K562 (cell line): Measurements from ENCODE around the gene HYAL4. TPM values are rescaled to one million over a fixed set of nuclear protein-coding genes. Genes with fewer than 3 reads are reported as not detected.

Experiments used
- ATAC-seq: fragments of 200-7000 bp; cut with Tn5 transposase; 3 replicates; pipeline ENCODE4 v1.9.1; 2020; ENCODE audit warnings: moderate library complexity
- BruUV-seq: library from RNA; stranded (reverse); fragments of 400-500 nt; replicated peaks from 2 replicates; lab custom pipeline; 2021; lab: Mats Ljungman, UMichigan
- CTCF ChIA-PET: fragments of 300-600 bp; formaldehyde crosslinking; extraction: SDS; loops from one replicate; lab custom pipeline; 2021; ENCODE audit warnings: low intra/inter-chr PET ratio; lab: Yijun Ruan, JAX
- POLR2A ChIA-PET: fragments of 300-600, 350-650 bp; sonication (Branson Sonifier 250); formaldehyde crosslinking; extraction: SDS; loops from one replicate; lab custom pipeline; 2021; ENCODE audit warnings: antibody characterized with exemption, inconsistent platforms; lab: Yijun Ruan, JAX
- DNase-seq, 4 experiments: peaks; one replicate each; pipeline versions ENCODE4 v3.0.0 to v3.0.0-alpha.2; 2011 to 2018; ENCODE audit warnings: low spot score in 3 of 4, mixed read lengths in 3 of 4; ENCODE audit errors: extremely low read depth in 1 of 4
- FAIRE-seq: peaks from 2 replicates; lab custom pipeline; 2011; peaks lifted over from hg19 to GRCh38; lab: Jason Lieb, UNC
- H2AFZ ChIP-seq: 2 replicates; pipeline ENCODE4 v1.6.0; 2011; ENCODE audit warnings: low read depth, low read length, control low read depth, inconsistent platforms
- H3K27ac ChIP-seq: fragments of 200-600 bp; 3 replicates; pipeline ENCODE4 v1.8.0; 2011; ENCODE audit warnings: low read depth, mild to moderate bottlenecking, control low read depth, inconsistent platforms, low read length, moderate library complexity, mixed read lengths; ENCODE audit errors: extremely low read depth
- H3K27me3 ChIP-seq, 2 experiments: fragments of 300-600 bp in 1 of 2; 2 replicates in 1 of 2; 3 replicates in 1 of 2; pipeline versions ENCODE4 v1.6.0 to v1.8.0; 2011; ENCODE audit warnings: inconsistent platforms in 2 of 2, low read length in 2 of 2, mild to moderate bottlenecking in 1 of 2, mixed read lengths in 1 of 2, moderate library complexity in 1 of 2; ENCODE audit not compliant: control insufficient read depth in 2 of 2, insufficient read depth in 2 of 2
- H3K36me3 ChIP-seq: fragments of 300-600 bp; 3 replicates; pipeline ENCODE4 v1.8.0; 2011; ENCODE audit warnings: mild to moderate bottlenecking, low read length, inconsistent platforms; ENCODE audit not compliant: control insufficient read depth, insufficient read depth
- H3K4me1 ChIP-seq, 2 experiments: fragments of 200-600 bp in 1 of 2; replicated peaks in 1 of 2; 2 replicates in 1 of 2; 3 replicates in 1 of 2; pipeline versions ENCODE4 v1.5.1 to v1.8.0; 2011; ENCODE audit warnings: inconsistent platforms in 2 of 2, low read length in 2 of 2, mild to moderate bottlenecking in 1 of 2, mixed read lengths in 1 of 2, moderate library complexity in 1 of 2; ENCODE audit not compliant: control insufficient read depth in 2 of 2, insufficient read depth in 2 of 2
- H3K4me2 ChIP-seq: 2 replicates; pipeline ENCODE4 v1.6.1; 2011; ENCODE audit warnings: low read length, control low read depth, inconsistent platforms, mixed read lengths; ENCODE audit not compliant: insufficient read depth
- H3K4me3 ChIP-seq: fragments of 200-600 bp; sonication (generic), shearing (Covaris generic); 2 replicates; pipeline ENCODE4 v1.5.1; 2016; ENCODE audit warnings: control low read depth, inconsistent platforms
- H3K79me2 ChIP-seq: fragments of 200-600 bp; 3 replicates; pipeline ENCODE4 v1.8.0; 2011; ENCODE audit warnings: low read length, inconsistent platforms; ENCODE audit not compliant: control insufficient read depth, insufficient read depth
- H3K9ac ChIP-seq, 2 experiments: 2 replicates each; pipeline versions ENCODE4 v1.6.0 to v1.6.1; 2011; ENCODE audit warnings: low read depth in 2 of 2, low read length in 2 of 2, control low read depth in 1 of 2, inconsistent platforms in 1 of 2, mild to moderate bottlenecking in 1 of 2, mixed read lengths in 1 of 2; ENCODE audit not compliant: insufficient read depth in 1 of 2
- H3K9me1 ChIP-seq: one replicate; pipeline ENCODE4 v1.6.0; 2011; ENCODE audit warnings: inconsistent platforms, mild to moderate bottlenecking, low read length, moderate library complexity; ENCODE audit not compliant: control insufficient read depth, insufficient read depth
- H3K9me3 ChIP-seq: replicated peaks from 2 replicates; pipeline ENCODE4 v1.5.1; 2011; ENCODE audit warnings: low read depth, low read length, inconsistent platforms; ENCODE audit not compliant: control insufficient read depth, insufficient read depth
- H4K20me1 ChIP-seq: replicated peaks from 2 replicates; pipeline ENCODE4 v1.6.1; 2011; ENCODE audit warnings: low read length, inconsistent platforms, mixed read lengths; ENCODE audit not compliant: control insufficient read depth, insufficient read depth
- CBFA2T3 ChIP-seq: fragments of 450-650 bp; IDR thresholded peaks from 2 replicates; pipeline ENCODE4 v1.6.1; 2017
- CEBPB ChIP-seq: fragments of 450-650 bp; IDR thresholded peaks from 2 replicates; pipeline ENCODE4 v1.6.1; 2016; ENCODE audit warnings: missing genetic modification characterization, missing compliant biosample characterization
- HDAC2 ChIP-seq: fragments of 450-650 bp; IDR thresholded peaks from 2 replicates; pipeline ENCODE4 v1.6.1; 2016; ENCODE audit warnings: mild to moderate bottlenecking
- KDM1A ChIP-seq, 2 experiments: fragments of 450-650 bp; IDR thresholded peaks; 2 replicates each; pipeline ENCODE4 v1.6.1; 2016; ENCODE audit warnings: mild to moderate bottlenecking in 2 of 2
- MEIS2 ChIP-seq: fragments of 450-650 bp; IDR thresholded peaks from 2 replicates; pipeline ENCODE4 v1.6.1; 2014; ENCODE audit warnings: mild to moderate bottlenecking; ENCODE audit not compliant: partially characterized antibody
- NCOA6 ChIP-seq: fragments of 450-650 bp; IDR thresholded peaks from 2 replicates; pipeline ENCODE4 v1.6.1; 2017; ENCODE audit warnings: mild to moderate bottlenecking
- POLR2H ChIP-seq: IDR thresholded peaks from 2 replicates; pipeline ENCODE4 v1.6.1; 2016; ENCODE audit warnings: missing genetic modification characterization, low read depth, mild to moderate bottlenecking, control low read depth, missing compliant biosample characterization, moderate library complexity
- RCOR1 ChIP-seq, 2 experiments: IDR thresholded peaks; 2 replicates each; pipeline ENCODE4 v1.6.1; 2012; ENCODE audit warnings: low read depth in 2 of 2, low read length in 2 of 2, borderline replicate concordance in 1 of 2, improper control_type of control experiment in 1 of 2
- TEAD4 ChIP-seq, 2 experiments: sonication (generic) in 1 of 2; formaldehyde crosslinking in 1 of 2; IDR thresholded peaks; 2 replicates each; pipeline versions ENCODE4 v1.6.1 to v1.8.0; 2012 to 2022; ENCODE audit warnings: borderline replicate concordance in 1 of 2, inconsistent platforms in 1 of 2, low read length in 1 of 2, mild to moderate bottlenecking in 1 of 2, missing genetic modification reagents in 1 of 2
- WGBS: fragments of 100-300 bp; shearing (Covaris generic); methylation state at CpG from one replicate; pipeline ENCODE4 v1.1.6; 2016; ENCODE audit warnings: low coverage, mixed read lengths; ENCODE audit not compliant: insufficient coverage; ENCODE audit errors: missing lambda C conversion rate; 5-methylcytosine and 5-hydroxymethylcytosine counted together
- in situ Hi-C: fragments of 300-500 bp; cut with MboI; formaldehyde crosslinking; loops from 4 replicates; pipeline ENCODE4 v1.15.0; 2018; ENCODE audit warnings: inconsistent platforms, mixed read lengths
- intact Hi-C: fragments of 100-400 bp; cut with micrococcal nuclease; formaldehyde crosslinking; loops from 2 replicates; pipeline ENCODE4 v1.14.2; 2022
- polyA plus RNA-seq, 8 experiments: library from polyadenylated mRNA; depleted of rRNA in 4 of 8; stranded (reverse) in 5 of 8; unstranded in 3 of 8; fragments of >200 nt; fragmentation: Nextera tagmentation in 2 of 8; fragmentation: Illumina TruSeq in 1 of 8; extraction: Ambion mirVana in 2 of 8; extraction: Trizol in 1 of 8; gene quantifications; 2 replicates each; pipeline versions ENCODE4 v1.2.1 to v1.2.3, GENCODE V29; 2011 to 2014; ENCODE audit warnings: inconsistent platforms in 1 of 8, missing spikeins in 1 of 8
- total RNA-seq, 7 experiments: library from RNA; depleted of rRNA in 6 of 7; stranded (reverse); fragments of >200 nt in 6 of 7; fragmentation: Illumina TruSeq in 2 of 7; extraction: Trizol in 2 of 7; gene quantifications; 2 replicates each; pipeline versions ENCODE4 v1.2.1 to v1.2.3, GENCODE V29; 2011 to 2021; ENCODE audit warnings: low replicate concordance in 1 of 7
- TF ChIP-seq, protein P1 (sequence below), 2 experiments: fragments of 450-650 bp; IDR thresholded peaks; 2 replicates each; pipeline ENCODE4 v1.6.1; 2016
- TF ChIP-seq, protein P2 (sequence below): IDR thresholded peaks from 2 replicates; pipeline ENCODE4 v1.6.1; 2012; ENCODE audit warnings: low read depth, low read length, improper control_type of control experiment, borderline replicate concordance
- TF ChIP-seq, protein P3 (sequence below): IDR thresholded peaks from 2 replicates; pipeline ENCODE4 v1.6.1; 2011; ENCODE audit not compliant: insufficient read length; ENCODE audit errors: extremely low read depth
- TF ChIP-seq, protein P4 (sequence below), 2 experiments: fragments of 450-650 bp in 1 of 2; sonication (generic) in 1 of 2; formaldehyde crosslinking in 1 of 2; IDR thresholded peaks in 1 of 2; conservative IDR thresholded peaks in 1 of 2; 2 replicates each; pipeline versions ENCODE4 v1.6.1 to v1.8.1; 2016 to 2023; ENCODE audit warnings: mild to moderate bottlenecking in 2 of 2, moderate library complexity in 2 of 2, inconsistent platforms in 1 of 2, missing genetic modification reagents in 1 of 2

Gene HYAL4
- total and polyA plus RNA-seq, 9 of the 15 experiments (the other 6 are each of a cell fraction or from before 2014, with no cell fraction given), result not detected

DNA sequence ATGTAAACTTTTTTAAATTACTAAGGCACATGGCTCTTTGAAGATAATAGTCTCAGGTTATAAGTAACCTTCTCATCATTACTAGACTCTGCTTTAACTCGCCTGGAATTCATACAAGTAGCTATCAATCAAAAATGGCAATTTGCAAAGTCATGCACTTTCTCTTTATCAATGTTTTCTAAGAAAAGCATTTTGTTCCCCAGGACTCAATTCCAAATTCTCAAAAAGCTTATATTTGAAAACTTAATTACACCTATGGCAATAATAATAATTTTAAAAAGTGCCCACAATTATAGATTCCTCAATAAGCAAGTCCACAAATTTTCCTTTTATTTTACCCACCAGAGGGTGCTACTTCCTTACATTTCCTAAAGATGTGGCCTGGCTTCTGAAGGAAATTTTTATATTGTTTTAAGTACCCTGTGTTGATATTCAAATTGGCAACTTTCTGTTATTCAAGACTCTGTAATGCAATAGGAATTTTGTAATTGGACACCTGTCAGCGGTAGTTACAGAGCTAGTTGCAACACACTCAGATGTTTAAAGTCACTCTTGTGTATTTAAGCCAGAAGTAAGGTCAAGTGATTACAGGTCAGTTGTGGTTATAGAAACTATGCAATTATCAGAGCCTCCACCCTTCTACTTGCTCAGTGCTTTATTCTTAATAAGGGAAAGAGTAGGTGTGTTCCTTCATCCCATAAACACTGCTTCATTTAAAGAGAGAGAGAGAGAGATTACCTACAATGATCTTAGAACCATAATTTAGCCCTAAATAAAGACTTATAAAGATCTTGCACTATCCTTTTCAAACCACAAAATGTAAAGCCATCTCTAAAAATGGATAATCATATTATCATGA lies 47.1 kb upstream of the HYAL4 start:
- H3K36me3 ChIP-seq, result no peaks in the 10 kb centered on the region
- WGBS, result 5% methylated on average over 2 of the region's 2 CpGs
- H2AFZ ChIP-seq, result 0 out of 2 replicates have a peak overlapping the region, but pooled peaks have one; percentile 6
- no peaks in the 10 kb centered on the region for H3K79me2 ChIP-seq
- DNase-seq (peak in 3 of 4 experiments; percentile 27 to 59 (median 28)), FAIRE-seq (no peak), ATAC-seq (peak; percentile 78)
- BruUV-seq, result no TSS peak
- CTCF ChIA-PET, result interaction anchor here (0.6 to 1.5 kb wide), 3 partner anchors 67 to 987 kb away, joined by 3 to 10 read pairs (median 9); no protein-coding TSS in a partner anchor
- H3K27ac ChIP-seq, result no peak overlapping the region
- H3K4me2 ChIP-seq, result no peak overlapping the region
- H3K9me1 ChIP-seq, result no peaks in the 10 kb centered on the region
- intact Hi-C loops, result loop anchor here (1.0 to 2.0 kb wide), 4 partner anchors 67 to 987 kb away; no protein-coding TSS in a partner anchor
- no peaks in the 10 kb centered on the region for H3K9me3 ChIP-seq
- H3K4me3 ChIP-seq, result no peak overlapping the region
- no peaks in the 10 kb centered on the region for H4K20me1 ChIP-seq
- in situ Hi-C loops, result no loop called here
- H3K9ac ChIP-seq, result no peak overlapping the region
- POLR2A ChIA-PET, result interaction anchor here (0.8 to 1.3 kb wide), 2 partner anchors 8 to 11 kb away, joined by 3 to 4 read pairs; no protein-coding TSS in a partner anchor
- H3K27me3 ChIP-seq, result no peaks in the 10 kb centered on the region
- H3K4me1 ChIP-seq, result peaks cover 0 to 13% of the 10 kb centered on the region in 2 experiments; a peak in 1 of 5 replicates
- peak; percentile 45; the same call in 1 of the 2 replicates for TF ChIP-seq POLR2H
- peak; percentile 85 for TF ChIP-seq MEIS2
- TF ChIP-seq, protein P1, sequence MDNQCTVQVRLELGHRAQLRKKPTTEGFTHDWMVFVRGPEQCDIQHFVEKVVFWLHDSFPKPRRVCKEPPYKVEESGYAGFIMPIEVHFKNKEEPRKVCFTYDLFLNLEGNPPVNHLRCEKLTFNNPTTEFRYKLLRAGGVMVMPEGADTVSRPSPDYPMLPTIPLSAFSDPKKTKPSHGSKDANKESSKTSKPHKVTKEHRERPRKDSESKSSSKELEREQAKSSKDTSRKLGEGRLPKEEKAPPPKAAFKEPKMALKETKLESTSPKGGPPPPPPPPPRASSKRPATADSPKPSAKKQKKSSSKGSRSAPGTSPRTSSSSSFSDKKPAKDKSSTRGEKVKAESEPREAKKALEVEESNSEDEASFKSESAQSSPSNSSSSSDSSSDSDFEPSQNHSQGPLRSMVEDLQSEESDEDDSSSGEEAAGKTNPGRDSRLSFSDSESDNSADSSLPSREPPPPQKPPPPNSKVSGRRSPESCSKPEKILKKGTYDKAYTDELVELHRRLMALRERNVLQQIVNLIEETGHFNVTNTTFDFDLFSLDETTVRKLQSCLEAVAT (IDR thresholded peaks at IDR 0.05), result no peak
- peak; percentile 85 for TF ChIP-seq CEBPB (tag)
- TF ChIP-seq, protein P2, sequence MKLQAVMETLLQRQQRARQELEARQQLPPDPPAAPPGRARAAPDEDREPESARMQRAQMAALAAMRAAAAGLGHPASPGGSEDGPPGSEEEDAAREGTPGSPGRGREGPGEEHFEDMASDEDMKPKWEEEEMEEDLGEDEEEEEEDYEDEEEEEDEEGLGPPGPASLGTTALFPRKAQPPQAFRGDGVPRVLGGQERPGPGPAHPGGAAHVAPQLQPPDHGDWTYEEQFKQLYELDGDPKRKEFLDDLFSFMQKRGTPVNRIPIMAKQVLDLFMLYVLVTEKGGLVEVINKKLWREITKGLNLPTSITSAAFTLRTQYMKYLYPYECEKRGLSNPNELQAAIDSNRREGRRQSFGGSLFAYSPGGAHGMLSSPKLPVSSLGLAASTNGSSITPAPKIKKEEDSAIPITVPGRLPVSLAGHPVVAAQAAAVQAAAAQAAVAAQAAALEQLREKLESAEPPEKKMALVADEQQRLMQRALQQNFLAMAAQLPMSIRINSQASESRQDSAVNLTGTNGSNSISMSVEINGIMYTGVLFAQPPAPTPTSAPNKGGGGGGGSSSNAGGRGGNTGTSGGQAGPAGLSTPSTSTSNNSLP, result peak; percentile 82
- TF ChIP-seq, protein P3, sequence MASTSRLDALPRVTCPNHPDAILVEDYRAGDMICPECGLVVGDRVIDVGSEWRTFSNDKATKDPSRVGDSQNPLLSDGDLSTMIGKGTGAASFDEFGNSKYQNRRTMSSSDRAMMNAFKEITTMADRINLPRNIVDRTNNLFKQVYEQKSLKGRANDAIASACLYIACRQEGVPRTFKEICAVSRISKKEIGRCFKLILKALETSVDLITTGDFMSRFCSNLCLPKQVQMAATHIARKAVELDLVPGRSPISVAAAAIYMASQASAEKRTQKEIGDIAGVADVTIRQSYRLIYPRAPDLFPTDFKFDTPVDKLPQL, result no peak
- TF ChIP-seq TEAD4 (IDR thresholded peaks at IDR 0.05; ENCODE audit: low read length), result peak; percentile 60
- no peak for TF ChIP-seq TEAD4 (CRISPR knock-in tag; IDR thresholded peaks at IDR 0.05; ENCODE audit: borderline replicate concordance)
- TF ChIP-seq RCOR1 (IDR thresholded peaks at IDR 0.05; ENCODE audit: borderline replicate concordance in 1 of 2, low read depth in 2 of 2, low read length in 2 of 2), result peak in 1 of 2 experiments; percentile 60; a peak in 1 of 4 replicates
- TF ChIP-seq, protein P4, sequence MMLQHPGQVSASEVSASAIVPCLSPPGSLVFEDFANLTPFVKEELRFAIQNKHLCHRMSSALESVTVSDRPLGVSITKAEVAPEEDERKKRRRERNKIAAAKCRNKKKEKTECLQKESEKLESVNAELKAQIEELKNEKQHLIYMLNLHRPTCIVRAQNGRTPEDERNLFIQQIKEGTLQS (IDR thresholded peaks at IDR 0.05), result peak; percentile 50; the same call in 1 of the 2 replicates
- TF ChIP-seq, protein P4 (CRISPR knock-in tag; conservative IDR thresholded peaks at IDR 0.05), result 0 out of 2 replicates have a peak, but pooled peaks have one; percentile 33
- TF ChIP-seq CBFA2T3, result peak; percentile 38; the same call in 1 of the 2 replicates
- 0 out of 2 replicates have a peak, but pooled peaks have one; percentile 42 for TF ChIP-seq NCOA6
- no peak for TF ChIP-seq HDAC2
- TF ChIP-seq KDM1A (IDR thresholded peaks at IDR 0.05), result peak; percentile 25 to 48; a peak in 2 of 4 replicates
